HG03139 (cell line): ENCODE data around the gene FGF12.
A peak's percentile ranks its signal among the peaks of the same experiment; 100 is the strongest.
"Not testable (repeated sequence)": the region's sequence is repeated elsewhere in the genome, so short reads cannot be mapped to it uniquely, and the experiment has no call there.

Experiments
- ATAC-seq: cut with Tn5 transposase; IDR thresholded peaks from one replicate; pipeline ENCODE4 v1.9.1; 2021; ENCODE audit not compliant: unreplicated experiment

Gene FGF12

GRCh38 chr3:192607798-192608197 lies 119.5 kb downstream of the FGF12 start:
- no peak for ATAC-seq

GRCh38 chr3:192597913-192598312 lies 129.4 kb downstream of the FGF12 start:
- ATAC-seq, result no peak

- no peak for ATAC-seq
Observed at GRCh38 chr3:192597506-192597905, 129.8 kb downstream of the FGF12 start.

- no peak for ATAC-seq
Observed at GRCh38 chr3:192578729-192579128, 148.6 kb downstream of the FGF12 start.

- no peak for ATAC-seq
Observed at GRCh38 chr3:192577811-192578210, 149.5 kb downstream of the FGF12 start.

GRCh38 chr3:192577271-192577670 lies 150.1 kb downstream of the FGF12 start:
- ATAC-seq, result no peak

- ATAC-seq, result not testable (repeated sequence)
Observed at GRCh38 chr3:192576704-192577103, 150.6 kb downstream of the FGF12 start.

GRCh38 chr3:192575879-192576506 lies 151.3 kb downstream of the FGF12 start:
- no peak for ATAC-seq

GRCh38 chr3:192573240-192573639 lies 154.1 kb downstream of the FGF12 start:
- no peak for ATAC-seq

GRCh38 chr3:192570821-192571791 lies 156.2 kb downstream of the FGF12 start:
- ATAC-seq, result no peak

- ATAC-seq, result no peak
Observed at GRCh38 chr3:192570315-192570714, 157.0 kb downstream of the FGF12 start.

GRCh38 chr3:192566706-192567290 lies 160.5 kb downstream of the FGF12 start:
- peak; percentile 79 for ATAC-seq

- ATAC-seq, result no peak
Observed at GRCh38 chr3:192564611-192565010, 162.7 kb downstream of the FGF12 start.

GRCh38 chr3:192563417-192563816 lies 163.9 kb downstream of the FGF12 start:
- no peak for ATAC-seq

- ATAC-seq, result no peak
Observed at GRCh38 chr3:192553707-192554106, 173.6 kb downstream of the FGF12 start.

GRCh38 chr3:192550356-192550755 lies 177.0 kb downstream of the FGF12 start:
- no peak for ATAC-seq

GRCh38 chr3:192545333-192545732 lies 182.0 kb downstream of the FGF12 start:
- ATAC-seq, result no peak

- no peak for ATAC-seq
Observed at GRCh38 chr3:192543163-192543562, 184.2 kb downstream of the FGF12 start.

- no peak for ATAC-seq
Observed at GRCh38 chr3:192516820-192517219, 210.5 kb downstream of the FGF12 start.

- no peak for ATAC-seq
Observed at GRCh38 chr3:192515664-192516045, 211.7 kb downstream of the FGF12 start.

GRCh38 chr3:192514754-192515663 lies 212.3 kb downstream of the FGF12 start:
- ATAC-seq, result no peak
